ENCODE results near the gene LGI4.

GRCh38 chr19:35093941-35094647, 40.8 kb downstream of the LGI4 start:
- no peak for TF ChIP-seq CTCF (conservative IDR thresholded peaks at IDR 0.05; ENCODE audit: low read depth in 2 of 2)
- no peak for TF ChIP-seq STAT1 (IDR thresholded peaks at IDR 0.05; ENCODE audit: unreplicated experiment)
- no peak for TF ChIP-seq EZH2 (IDR thresholded peaks at IDR 0.05; ENCODE audit: low read depth, unreplicated experiment)
- no peak for TF ChIP-seq JUNB (IDR thresholded peaks at IDR 0.05; ENCODE audit: unreplicated experiment)
- TF ChIP-seq REST (IDR thresholded peaks at IDR 0.05; ENCODE audit: unreplicated experiment): no peak
- TF ChIP-seq POLR2AphosphoS5 (IDR thresholded peaks at IDR 0.05; ENCODE audit: low read depth): no peak
- no peak for TF ChIP-seq CREB1 (CRISPR knock-in tag; IDR thresholded peaks at IDR 0.05; ENCODE audit: low read depth)
- no peak for TF ChIP-seq EZH2phosphoT487 (IDR thresholded peaks at IDR 0.05; ENCODE audit: unreplicated experiment)
- no peak for TF ChIP-seq ZNF114 (CRISPR knock-in tag; IDR thresholded peaks at IDR 0.05)
- no peak for TF ChIP-seq ETS1 (IDR thresholded peaks at IDR 0.05)
- no peak for TF ChIP-seq NANOG (IDR thresholded peaks at IDR 0.05; ENCODE audit: borderline replicate concordance)
- no peak for TF ChIP-seq ZNF331 (CRISPR knock-in tag; IDR thresholded peaks at IDR 0.05; ENCODE audit: low read depth)
- no peak for TF ChIP-seq ZNF462 (CRISPR knock-in tag; IDR thresholded peaks at IDR 0.05)

All from GM23338 (cell line).